Activated CD4-positive, CD25-positive, alpha-beta regulatory T cell treated with anti-CD3 and anti-CD28 coated beads, Interleukin-2, amount 50 U/mL, for 72 hours (primary cell): ENCODE results near the gene SLC27A1.
"Not testable (repeated sequence)": the region's sequence is repeated elsewhere in the genome, so short reads cannot be mapped to it uniquely, and the experiment has no call there.

ENCODE experiments used
- DNase-seq: peaks from one replicate; pipeline ENCODE4 v3.0.0; 2021

Gene SLC27A1

DNA sequence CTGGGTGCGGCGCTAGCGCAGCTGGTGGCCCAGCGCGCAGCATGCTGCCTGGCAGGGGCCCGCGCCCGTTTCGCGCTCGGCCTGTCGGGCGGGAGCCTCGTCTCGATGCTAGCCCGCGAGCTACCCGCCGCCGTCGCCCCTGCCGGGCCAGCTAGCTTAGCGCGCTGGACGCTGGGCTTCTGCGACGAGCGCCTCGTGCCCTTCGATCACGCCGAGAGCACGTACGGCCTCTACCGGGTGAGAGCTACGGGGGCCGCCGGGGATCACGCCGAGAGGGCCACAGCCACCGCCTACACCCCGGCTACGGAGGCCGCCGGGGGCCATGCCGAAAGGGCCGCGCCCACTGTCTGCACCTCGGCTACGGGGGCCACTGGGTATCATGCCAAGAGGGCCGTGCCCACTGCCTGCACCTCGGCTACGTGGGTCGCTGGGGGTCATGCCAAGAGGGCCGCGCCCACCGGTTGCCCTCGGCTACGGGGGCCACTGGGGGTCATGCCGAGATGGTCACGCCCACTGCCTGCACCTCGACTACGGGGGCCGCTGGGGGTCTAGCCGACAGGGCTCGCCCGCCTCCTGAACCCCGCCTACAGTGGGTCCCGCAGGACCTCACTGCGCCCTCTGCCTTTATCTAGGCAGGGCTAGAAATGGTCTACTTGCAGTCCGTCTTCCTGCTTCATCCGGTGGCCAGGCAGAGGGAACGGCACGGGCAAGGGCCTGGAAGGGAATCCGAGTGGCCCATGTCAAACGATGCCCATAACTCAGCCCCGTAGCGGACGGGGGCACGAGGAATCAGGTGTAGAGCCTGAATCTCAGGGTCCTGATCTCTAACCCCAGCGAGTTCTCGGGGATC is 41.6 kb downstream of the SLC27A1 start:
- DNase-seq, result peak; percentile 84

DNA sequence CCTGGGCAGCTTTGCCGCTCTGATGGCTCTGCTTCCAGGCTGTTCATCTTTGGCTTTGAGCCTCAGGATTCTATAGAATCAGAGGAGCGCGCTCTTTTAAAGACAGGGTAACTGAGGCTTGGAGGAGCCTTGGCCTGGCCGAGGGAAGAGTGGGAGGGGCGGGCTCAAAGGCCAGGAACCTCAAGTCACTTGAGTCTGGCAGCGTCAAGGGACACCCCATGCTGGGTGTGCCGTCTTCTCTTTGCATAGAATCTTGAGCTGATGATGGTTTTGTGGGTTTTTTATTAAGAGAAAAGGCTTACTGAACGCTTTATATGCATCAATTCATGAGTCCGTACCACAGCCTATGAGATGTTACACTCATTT is 42.2 kb downstream of the SLC27A1 start:
- DNase-seq, result no peak

DNA sequence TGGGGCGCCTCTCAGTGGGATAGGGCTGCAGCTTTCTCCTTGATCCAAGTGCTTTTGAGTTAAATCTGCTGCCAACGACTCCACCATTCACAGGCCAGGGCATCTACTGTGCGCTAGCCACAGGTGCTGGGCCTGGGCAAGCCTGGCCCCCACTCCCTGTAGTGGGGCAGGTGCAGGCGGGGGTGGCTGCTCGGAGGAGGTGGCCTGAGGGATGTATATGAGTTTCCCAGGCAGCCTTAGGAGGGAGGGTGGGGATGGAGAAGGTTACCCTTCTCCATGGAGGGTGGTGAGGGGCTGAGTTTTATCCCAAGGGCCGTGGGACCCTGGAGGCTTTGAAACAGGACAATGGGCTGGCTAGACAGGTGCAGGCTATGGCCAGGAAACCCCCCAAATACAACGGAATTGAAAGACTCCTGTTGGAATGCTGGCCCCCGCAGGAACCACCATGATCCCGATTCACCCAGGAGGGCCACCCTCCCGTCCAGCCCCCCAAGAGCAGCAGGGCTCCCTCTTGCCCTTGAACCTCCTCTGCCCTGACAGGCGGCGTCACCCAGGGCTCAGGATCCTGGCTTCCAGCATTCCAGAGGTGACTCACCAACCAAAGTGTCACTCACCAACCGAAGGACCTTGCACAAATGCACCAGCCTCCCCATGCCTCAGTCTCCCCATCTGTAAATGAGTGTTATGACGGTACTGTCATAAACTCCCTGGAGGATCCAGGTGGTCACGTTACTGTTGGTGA is 45.3 kb downstream of the SLC27A1 start:
- DNase-seq, result no peak

DNA sequence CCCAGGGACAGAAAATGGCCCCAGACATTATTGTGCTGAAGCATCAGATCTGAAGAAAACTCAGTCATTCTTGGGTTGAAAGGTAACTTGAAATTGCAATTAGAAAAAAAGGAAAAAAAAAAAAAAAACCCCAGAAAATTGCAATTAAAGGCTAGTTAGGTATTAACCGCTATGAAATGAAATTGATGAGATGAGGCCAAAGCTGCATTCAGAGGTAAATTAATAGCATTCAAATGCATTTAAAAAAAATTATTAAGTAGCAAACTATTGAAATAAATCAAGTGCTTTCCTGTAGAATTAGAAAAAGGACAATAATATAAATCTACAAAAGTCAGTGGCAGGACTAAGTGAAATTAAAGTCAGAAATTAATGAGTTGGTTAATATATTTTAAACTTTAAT is 47.6 kb downstream of the SLC27A1 start:
- no peak for DNase-seq

DNA sequence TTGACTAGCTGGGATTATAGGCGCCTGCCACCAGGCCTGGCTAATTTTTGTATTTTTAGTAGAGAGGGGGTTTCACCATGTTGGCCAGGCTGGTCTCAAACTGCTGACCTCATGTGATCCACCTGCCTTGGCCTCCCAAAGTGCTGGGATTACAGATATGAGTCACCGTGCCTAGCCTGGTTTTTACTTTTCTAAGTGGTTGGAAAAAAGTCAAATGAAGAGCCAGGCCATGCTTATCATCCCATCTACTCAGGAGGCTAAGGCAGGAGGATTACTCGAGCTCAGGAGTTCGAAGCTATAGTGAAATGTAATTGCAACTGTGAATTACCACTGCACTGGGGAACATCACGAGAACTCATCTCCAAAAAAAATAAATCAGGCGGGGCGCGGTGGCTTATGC is 48.3 kb downstream of the SLC27A1 start:
- DNase-seq, result not testable (repeated sequence)

DNA sequence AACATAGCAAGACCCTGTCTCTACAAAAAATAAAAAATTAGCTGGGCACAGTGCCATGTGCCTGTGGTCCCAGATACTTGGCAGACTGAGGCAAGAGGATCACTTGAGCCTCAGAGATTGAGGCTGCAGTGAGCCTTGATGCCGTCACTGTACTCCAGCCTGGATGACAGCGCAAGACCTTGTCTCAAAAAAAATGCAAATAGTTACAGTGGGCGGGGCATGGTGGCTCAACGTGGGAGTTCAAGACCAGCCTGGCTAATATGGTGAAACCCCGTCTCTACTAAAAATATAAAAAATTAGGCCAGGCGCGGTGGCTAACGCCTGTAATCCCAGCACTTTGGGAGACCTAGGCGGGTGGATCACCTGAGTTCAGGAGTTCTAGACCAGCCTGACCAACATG is 49.6 kb downstream of the SLC27A1 start:
- no peak for DNase-seq

DNA sequence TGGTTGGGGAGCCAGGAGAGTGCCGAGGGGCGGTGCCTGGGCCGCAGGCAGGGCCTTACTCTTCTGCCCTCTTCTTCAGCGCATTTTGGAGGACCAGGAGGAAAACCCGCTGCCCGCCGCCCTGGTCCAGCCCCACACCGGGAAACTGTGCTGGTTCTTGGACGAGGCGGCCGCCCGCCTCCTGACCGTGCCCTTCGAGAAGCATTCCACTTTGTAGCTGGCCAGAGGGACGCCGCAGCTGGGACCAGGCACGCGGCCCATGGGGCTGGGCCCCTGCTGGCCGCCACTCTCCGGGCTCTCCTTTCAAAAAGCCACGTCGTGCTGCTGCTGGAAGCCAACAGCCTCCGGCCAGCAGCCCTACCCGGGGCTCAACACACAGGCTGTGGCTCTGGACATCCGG is 50.5 kb downstream of the SLC27A1 start:
- DNase-seq, result no peak

DNA sequence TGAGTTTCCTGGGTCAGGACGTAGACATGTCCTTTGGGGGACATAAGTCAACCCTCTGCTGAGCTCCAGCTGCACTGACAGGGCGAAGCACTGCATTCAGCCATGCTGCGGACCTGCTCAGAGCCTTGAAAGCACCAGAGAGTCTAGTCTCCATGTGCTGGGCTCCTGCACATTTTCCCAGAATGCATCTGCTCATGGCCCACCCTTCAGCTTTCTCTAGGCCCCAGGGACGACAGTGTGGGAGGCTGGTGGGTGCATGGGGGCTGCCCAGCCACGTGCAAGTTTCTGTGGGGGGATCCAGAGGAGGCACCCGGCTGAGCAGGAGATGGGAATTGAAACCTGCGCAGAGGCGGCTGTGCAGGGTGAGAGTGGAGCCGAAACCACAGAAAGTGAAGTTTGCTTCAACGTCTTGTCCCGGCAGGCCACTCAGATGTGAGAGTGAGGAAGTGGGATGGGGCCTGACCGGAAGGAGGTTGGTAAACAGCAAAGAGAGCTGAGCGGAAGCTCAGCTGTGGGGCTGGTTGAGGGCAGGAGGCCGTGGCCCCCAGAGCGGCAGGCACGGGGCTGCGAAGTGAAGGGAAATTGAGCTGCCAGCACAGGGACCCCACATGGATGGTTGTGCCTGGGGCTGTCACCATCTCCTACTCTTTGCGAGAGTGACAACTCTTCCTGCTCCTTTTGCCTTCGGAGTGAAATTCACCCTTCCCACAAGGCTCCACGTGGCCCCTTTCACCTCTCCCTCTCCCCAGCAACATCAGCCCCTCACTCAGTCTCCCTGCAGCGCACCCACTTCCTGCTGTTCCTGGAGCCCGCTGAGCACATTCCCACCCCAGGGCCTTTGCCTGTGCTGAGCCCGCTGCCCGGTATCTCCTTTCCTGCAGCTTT is 52.9 kb downstream of the SLC27A1 start:
- DNase-seq, result peak; percentile 44

DNA sequence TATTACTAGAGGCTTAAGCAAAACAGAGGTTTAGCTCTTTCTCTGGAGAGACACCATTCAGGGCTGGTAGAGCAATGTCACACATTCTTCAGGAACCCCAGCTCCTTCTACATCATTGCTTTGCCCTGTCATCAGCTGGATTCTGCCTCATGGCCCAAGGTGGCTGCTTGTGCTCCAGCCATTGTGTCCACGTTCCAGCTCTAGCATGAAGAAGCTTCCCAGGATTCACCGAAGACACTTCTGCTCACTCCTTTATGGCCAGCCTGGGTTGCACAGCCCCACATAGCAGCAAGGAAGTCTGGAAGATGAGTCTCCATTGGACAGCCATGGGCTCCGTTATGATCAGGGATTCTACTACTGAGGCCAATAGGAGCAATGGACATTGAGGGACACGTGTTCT is 54.3 kb downstream of the SLC27A1 start:
- no peak for DNase-seq

DNA sequence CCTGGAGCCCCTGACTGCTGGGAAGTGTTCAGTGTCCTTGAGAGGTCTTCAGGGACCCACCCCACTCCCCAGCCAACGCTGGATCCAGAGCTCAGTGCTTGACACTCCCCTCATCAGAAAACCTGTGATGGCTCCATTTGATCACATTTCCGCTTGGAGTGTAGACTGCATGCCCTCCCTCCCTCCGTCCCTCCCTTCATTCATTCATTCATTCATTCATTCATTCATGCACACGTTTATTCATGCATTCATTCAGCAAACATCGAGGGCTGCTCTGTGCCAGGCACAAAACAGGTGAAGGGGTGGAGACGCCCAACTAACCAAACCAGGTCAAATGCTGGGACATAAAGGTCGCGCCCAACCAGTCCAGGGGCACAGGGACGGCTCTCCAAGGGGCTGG is 54.8 kb downstream of the SLC27A1 start:
- DNase-seq, result no peak

DNA sequence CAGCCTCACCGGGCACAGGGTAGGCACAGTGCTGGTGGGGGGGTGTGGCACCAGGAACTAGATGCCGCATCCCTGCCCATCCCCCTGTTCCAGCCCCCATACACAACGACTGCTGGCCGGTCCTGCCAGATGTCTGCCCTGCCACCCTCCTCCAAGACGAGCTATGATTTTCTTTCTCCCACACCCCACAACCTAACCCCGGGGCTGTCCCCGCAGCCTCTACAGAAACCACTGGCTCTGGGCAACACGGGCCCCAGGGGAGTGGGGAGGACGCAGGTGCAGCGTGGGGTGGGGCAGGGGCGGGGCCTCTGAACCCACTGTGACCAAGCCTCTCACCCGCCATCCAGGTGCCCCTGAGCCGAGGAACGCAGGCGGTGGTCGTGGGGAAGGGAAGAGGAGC is 56.6 kb downstream of the SLC27A1 start:
- peak; percentile 40 for DNase-seq

DNA sequence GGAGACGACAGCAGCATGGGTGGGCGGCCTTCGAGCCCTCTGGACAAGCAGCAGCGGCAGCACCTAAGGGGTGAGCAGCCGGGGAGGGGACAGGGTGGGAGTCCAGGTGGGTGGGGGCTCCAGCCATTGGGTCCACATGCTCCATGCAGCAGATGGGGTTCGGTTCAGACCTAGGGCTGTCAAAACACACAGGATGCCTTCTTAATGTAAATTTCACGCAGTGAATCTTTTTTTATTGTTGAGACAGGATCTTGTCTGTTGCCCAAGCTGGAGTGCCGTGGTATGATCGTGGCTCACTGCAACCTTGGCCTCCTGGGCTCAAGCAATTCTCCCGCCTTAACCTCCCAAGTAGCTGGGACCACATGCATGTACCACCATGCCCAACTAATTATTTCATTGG is 57.0 kb downstream of the SLC27A1 start:
- no peak for DNase-seq

DNA sequence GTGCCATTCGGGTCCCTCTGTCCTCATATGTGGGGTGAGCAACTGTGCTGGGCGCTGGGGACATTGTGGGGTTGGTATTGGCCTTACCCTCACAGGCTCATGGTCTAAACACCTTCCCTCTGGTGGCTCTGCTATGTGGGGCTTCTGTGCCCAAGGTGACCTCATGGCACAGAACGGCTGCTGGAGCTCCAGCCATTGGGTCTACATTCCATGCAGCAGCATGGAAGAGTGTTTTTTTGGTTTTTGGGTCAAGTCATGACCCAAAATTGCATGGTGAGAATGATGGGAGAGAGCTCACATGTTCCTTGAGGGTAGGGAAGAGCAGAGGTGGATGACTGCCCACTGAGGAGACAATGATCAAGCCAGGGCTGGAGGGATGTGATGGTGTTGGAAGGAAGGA is 58.3 kb downstream of the SLC27A1 start:
- DNase-seq, result no peak

DNA sequence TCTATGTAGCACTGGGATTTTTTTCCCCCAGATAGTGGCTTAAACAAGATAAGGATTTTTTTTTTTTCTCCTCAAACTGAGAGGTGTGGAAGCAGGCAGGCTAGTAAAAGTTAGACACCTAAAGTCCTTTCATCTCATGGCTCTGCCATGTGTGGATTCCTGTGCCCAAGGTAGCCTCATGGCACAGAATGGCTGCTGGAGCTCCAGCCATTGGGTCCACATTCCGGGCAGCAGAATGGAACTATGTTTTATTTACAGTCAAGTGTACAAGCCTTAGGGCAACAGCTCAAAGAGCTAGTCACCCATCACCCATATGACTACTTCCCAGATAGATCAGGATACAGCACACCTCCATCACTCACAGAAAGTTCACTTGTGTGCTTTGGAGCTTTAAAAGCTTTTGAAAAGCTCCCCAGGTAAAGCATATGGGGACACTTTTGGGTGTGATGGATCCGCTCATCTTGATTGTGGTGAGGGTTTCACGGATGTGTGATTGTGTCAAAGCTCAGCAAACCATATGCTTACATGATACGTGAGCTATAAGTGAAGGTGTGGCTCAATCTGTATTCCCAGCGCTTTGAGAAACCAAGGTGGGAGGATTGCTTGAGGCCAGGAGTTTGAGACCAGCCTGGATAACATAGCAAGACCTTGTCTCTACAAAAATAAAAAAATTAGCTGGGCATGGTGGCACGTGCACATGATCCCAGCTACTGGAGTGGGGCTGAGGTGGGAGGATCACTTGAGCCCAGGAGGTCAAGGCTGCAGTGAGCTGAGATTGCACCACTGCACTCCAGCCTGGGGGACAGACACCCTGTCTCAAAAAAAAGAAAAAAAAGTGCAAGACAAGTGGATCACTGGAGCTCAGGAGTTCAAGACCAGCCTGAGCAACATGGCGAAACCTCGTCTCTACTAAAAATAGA is 59.2 kb downstream of the SLC27A1 start:
- no peak for DNase-seq

DNA sequence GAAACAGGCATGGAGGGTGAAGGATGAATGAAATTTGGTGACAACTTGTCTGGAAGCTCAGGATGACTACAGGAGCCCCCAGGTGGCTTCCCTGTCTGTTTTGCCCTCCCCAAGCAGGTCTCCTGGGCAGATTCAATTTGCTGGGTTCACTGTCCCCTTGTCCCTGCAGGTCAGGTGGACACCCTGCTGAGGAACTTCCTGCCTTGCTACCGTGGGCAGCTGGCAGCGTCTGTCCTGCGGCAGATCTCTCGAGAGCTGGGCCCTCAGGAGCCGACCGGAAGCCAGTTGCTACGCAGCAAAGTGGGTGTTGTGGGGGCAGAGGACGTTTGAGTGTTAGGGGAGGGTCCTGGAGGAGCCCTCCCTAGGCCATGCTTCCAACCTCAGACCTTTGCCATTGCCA is 60.3 kb downstream of the SLC27A1 start:
- no peak for DNase-seq

DNA sequence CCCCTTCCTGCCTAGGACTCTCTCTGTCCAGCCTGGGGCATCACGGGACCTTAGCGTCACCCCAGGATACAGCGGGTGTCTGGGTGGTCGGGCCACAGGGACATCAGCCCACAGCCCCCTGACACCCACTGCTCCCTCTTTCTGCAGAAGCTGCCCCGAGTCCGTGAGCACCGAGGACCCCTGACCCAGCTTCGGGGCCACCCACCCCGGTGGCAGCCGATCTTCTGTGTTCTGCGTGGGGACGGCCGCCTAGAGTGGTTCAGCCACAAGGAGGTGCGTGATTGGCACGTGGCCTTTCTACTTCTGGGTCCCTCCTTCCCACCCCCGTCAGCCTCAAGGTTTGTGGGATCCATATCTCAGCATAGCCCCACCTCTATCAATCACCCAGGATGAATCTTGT is 61.8 kb downstream of the SLC27A1 start:
- no peak for DNase-seq

DNA sequence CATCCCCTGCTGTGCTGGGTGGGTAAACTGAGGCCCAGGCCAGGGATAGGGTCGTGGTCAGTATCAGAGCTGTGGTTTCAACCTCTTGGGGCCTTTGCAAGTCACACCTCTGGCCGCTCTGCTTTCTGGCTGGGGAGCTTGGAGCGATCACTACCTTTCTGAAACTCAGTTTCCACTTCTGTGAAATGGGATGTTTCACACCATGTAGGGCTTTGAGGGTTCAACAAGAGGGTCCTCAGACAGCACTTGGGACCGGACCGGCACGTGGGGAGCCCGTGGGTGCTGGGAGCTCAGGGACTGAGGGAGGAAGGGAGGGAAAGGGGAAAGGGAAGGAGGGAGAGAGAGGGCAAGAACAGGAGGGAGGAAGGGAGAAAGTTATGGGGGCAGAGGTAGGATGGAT is 62.2 kb downstream of the SLC27A1 start:
- DNase-seq, result no peak

DNA sequence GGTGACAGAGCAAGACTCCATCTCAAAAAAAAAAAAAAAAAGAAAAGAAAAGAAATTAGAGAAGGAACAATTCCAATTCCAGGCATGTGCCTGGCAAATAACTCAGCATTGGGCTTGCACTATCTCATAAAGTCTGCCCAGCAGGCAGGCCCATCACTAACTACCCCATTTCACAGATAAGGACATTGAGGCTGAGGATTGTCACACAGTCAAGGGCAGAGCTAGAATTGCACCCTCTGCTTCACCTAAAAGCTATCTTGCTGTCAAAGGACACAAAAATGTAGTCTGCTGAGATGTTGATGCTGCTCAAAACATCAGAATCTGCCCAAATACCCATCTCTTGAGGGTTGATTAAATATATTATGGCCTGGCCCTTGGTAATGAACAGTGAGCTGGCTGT is 64.4 kb downstream of the SLC27A1 start:
- no peak for DNase-seq

DNA sequence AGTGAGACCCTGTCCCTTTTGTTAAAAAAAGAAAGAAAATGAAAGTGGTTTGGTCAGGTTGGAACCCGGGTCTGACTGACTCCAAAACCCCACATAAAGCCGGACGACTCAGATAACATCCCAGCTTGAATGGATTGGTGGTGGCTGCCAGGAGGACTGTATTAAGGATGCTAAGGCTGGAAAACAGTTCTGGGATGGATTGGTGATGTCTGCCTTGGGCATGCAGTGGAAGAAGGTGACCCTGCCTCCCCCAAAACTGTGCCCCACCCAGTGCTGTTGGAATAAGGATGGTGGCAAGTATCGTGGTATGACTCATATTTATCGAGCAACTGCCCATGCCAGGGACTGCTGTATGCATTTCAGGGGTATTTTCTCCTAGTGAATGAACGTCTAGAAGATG is 66.6 kb downstream of the SLC27A1 start:
- no peak for DNase-seq

DNA sequence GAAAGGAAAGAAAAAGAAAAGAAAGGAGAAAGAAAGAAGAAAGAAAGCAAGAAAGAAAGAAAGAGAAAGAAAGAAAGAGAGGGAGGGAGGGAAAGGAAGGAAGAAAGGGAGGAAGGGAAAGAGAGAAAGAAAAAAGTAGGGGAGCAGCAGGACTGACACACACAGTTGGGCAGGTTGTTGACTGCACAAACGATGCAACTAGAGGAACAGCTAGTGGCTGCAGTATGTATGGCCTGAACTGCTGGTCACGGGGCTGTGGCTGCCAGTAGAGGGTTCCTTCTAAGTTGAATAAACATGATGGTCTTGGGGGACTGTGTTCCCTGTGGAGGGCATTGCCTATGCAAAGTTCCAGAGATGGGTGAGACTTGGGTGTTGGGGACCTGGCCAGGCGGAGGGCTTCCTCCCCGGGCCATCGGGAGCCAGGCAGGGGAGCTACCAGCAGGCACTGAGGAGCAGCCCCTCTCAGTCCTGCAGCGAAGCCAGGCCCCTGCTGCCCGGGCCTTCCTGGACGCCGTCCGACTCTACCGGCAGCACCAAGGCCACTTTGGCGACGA is 68.4 kb downstream of the SLC27A1 start:
- DNase-seq, result no peak

DNA sequence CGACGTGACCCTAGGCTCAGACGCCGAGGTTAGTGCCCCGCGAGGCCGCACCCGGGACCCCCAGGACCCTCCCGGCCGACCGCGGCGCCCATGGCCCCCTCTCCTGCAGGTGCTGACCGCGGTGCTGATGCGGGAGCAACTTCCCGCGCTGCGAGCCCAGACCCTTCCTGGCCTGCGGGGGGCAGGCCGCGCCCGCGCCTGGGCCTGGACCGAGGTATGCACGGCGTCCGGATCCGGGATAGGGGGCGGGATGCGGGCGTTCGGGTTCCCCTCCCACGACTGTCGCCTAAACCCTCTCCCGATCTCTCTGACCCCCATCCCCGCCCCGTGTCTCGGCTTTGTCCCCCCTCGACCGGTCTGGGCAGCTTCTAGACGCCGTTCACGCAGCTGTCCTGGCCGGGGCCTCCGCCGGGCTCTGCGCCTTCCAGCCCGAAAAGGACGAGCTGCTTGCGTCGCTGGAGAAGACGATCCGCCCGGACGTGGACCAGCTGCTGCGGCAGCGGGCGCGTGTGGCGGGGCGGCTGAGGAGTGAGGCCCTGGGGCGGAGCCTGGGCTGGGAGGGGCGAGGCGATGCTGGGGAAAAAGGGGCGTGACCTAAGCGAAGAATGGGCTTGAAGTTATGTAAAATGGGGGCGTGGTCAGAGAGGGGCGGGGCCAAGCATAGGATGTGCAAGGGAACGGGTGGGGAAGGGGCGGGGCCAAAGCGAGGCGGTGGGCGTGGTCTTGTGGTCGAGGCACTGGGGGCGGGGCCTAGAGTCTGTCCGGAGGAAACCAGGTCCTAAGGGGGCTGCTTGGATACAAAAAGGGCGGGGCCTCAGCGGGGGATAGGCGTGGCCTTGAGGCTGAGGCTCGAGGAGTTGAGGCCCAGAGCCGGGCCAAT is 69.2 kb downstream of the SLC27A1 start:
- peak; percentile 97 for DNase-seq
